Measurements from ENCODE around the gene MYB. TPM values are rescaled to one million over a fixed set of nuclear protein-coding genes. Genes with fewer than 3 reads are reported as not detected.
"Not testable (repeated sequence)": the region's sequence is repeated elsewhere in the genome, so short reads cannot be mapped to it uniquely, and the experiment has no call there.

MYB gene
- total and polyA plus RNA-seq, 2 donors (not counting 3 experiments of a cell fraction or from before 2014, with no cell fraction given), result 0.14 to 0.53 TPM

DNA sequence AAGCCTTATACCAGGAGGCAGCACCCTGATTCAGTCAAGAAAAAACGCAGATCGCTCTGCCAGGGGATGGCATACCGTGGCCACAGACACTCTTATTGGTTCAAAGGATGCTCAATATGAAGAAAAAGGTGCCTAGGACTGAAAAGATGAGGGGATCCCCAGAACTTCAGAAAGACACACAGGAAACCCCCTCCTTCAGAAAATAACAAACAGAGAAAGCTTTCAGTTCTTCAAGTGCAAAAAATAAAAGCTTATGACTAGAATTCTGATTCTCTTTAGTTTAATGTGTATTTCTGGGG lies 17.7 kb upstream of the MYB start:
- Histone ChIP-seq H3K27me3 (ENCODE audit: control insufficient read depth in 2 of 2, insufficient read depth in 2 of 2, low read length in 2 of 2) (peaks cover 3 to 11% of the 10 kb centered on the region in 2 experiments), H3K36me3 (ENCODE audit: control insufficient read depth in 2 of 2, extremely low read depth in 1 of 2, insufficient read depth in 2 of 2, low read length in 2 of 2) (no peaks in the 10 kb centered on the region), H3K9ac (replicated peaks; ENCODE audit: extremely low read depth, insufficient read depth, low read length) (no peak overlapping the region), H3K4me2 (ENCODE audit: insufficient read depth, low read length) (no peak overlapping the region), H3K27ac (ENCODE audit: insufficient read depth, low read depth, low read length) (no peak overlapping the region), H4K20me1 (replicated peaks; ENCODE audit: control insufficient read depth, extremely low read depth, insufficient read depth, low read length) (no peaks in the 10 kb centered on the region), H3K9me3 (replicated peaks; ENCODE audit: control insufficient read depth, insufficient read depth, low read length) (no peaks in the 10 kb centered on the region), H3K4me3 (replicated peaks in 1 of 3; ENCODE audit: insufficient read depth in 1 of 3, low read depth in 1 of 3, low read length in 3 of 3) (no peak overlapping the region), H3K4me1 (ENCODE audit: control insufficient read depth, extremely low read depth, insufficient read depth, low read length) (no peaks in the 10 kb centered on the region), H3K79me2 (ENCODE audit: control insufficient read depth, insufficient read depth, low read length) (no peaks in the 10 kb centered on the region), H3K9me1 (replicated peaks; ENCODE audit: control insufficient read depth, extremely low read depth, insufficient read depth, low read length) (no peaks in the 10 kb centered on the region), H2AFZ (ENCODE audit: low read depth, low read length) (no peak overlapping the region)
- BruUV-seq (replicated peaks), result no TSS peak
- ChIA-PET POLR2A (no interaction called here), CTCF (interaction anchor here (0.6 to 2.2 kb wide), 9 partner anchors 8 to 1023 kb away, joined by 3 to 11 read pairs (median 5); partner anchors contain the start of gene MYB)
- no peak for DNase-seq (ENCODE audit: low read depth, low spot score)
- no peak for FAIRE-seq
- TF ChIP-seq POLR2AphosphoS5 (IDR thresholded peaks at IDR 0.05; ENCODE audit: insufficient read depth, low read depth, low read length) (no peak), EZH2 (IDR thresholded peaks at IDR 0.05; ENCODE audit: borderline replicate concordance, low read depth, low read length, severe bottlenecking) (no peak)
- TF ChIP-seq, protein P1, sequence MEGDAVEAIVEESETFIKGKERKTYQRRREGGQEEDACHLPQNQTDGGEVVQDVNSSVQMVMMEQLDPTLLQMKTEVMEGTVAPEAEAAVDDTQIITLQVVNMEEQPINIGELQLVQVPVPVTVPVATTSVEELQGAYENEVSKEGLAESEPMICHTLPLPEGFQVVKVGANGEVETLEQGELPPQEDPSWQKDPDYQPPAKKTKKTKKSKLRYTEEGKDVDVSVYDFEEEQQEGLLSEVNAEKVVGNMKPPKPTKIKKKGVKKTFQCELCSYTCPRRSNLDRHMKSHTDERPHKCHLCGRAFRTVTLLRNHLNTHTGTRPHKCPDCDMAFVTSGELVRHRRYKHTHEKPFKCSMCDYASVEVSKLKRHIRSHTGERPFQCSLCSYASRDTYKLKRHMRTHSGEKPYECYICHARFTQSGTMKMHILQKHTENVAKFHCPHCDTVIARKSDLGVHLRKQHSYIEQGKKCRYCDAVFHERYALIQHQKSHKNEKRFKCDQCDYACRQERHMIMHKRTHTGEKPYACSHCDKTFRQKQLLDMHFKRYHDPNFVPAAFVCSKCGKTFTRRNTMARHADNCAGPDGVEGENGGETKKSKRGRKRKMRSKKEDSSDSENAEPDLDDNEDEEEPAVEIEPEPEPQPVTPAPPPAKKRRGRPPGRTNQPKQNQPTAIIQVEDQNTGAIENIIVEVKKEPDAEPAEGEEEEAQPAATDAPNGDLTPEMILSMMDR (IDR thresholded peaks at IDR 0.05; ENCODE audit: extremely low read depth in 1 of 2, insufficient read depth in 1 of 2, low read depth in 1 of 2, low read length in 2 of 2), result no peak
- dilution Hi-C loops (cut with MboI; ENCODE audit: extremely low pct_ligation_motif_present, low sequenced_read_pairs), result no loop called here
- intact Hi-C loops (cut with micrococcal nuclease), result no loop called here

DNA sequence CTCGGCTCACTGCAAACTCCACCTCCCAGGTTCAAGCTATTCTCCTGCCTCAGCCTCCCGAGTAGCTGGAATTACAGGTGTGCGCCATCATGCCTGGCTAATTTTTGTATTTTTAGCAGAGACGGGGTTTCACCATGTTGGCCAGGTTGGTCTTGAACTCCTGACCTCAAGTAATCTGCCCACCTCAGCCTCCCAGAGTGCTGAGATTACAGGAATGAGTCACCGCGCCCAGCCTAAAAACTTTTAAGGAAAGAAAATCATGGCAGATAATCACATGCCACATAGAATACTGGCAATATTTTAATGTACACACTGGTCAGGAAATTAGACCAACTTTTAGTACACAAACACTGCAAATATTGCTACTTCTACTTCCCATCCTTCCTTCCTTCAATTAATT lies 16.7 kb upstream of the MYB start:
- POLR2A ChIA-PET; intact Hi-C loops (cut with micrococcal nuclease); H3K4me3 ChIP-seq (replicated peaks in 1 of 3; ENCODE audit: insufficient read depth in 1 of 3, low read depth in 1 of 3, low read length in 3 of 3); H2AFZ ChIP-seq (ENCODE audit: low read depth, low read length); H3K9ac ChIP-seq (replicated peaks; ENCODE audit: extremely low read depth, insufficient read depth, low read length); CTCF ChIA-PET; H3K79me2 ChIP-seq (ENCODE audit: control insufficient read depth, insufficient read depth, low read length); BruUV-seq (replicated peaks); H3K9me3 ChIP-seq (replicated peaks; ENCODE audit: control insufficient read depth, insufficient read depth, low read length); H3K27ac ChIP-seq (ENCODE audit: insufficient read depth, low read depth, low read length); H3K36me3 ChIP-seq (ENCODE audit: control insufficient read depth in 2 of 2, extremely low read depth in 1 of 2, insufficient read depth in 2 of 2, low read length in 2 of 2); dilution Hi-C loops (cut with MboI; ENCODE audit: extremely low pct_ligation_motif_present, low sequenced_read_pairs); FAIRE-seq; DNase-seq (ENCODE audit: low read depth, low spot score); H3K4me1 ChIP-seq (ENCODE audit: control insufficient read depth, extremely low read depth, insufficient read depth, low read length); H3K4me2 ChIP-seq (ENCODE audit: insufficient read depth, low read length); H3K9me1 ChIP-seq (replicated peaks; ENCODE audit: control insufficient read depth, extremely low read depth, insufficient read depth, low read length); H4K20me1 ChIP-seq (replicated peaks; ENCODE audit: control insufficient read depth, extremely low read depth, insufficient read depth, low read length): not testable (repeated sequence)
- H3K27me3 ChIP-seq (ENCODE audit: control insufficient read depth in 2 of 2, insufficient read depth in 2 of 2, low read length in 2 of 2), result peaks cover 3 to 12% of the 10 kb centered on the region in 2 experiments

Data from endothelial cell of umbilical vein (primary cell).